Activated T-helper 1 cell treated with anti-CD3 and anti-CD28 coated beads, Interleukin-12 subunit alpha, Interleukin-12 subunit beta, Interleukin-2, Interleukin-4 antibody, amounts not matched to agents 30 ng/mL and 10 ng/mL and 1 ng/mL, durations not matched to agents 14 hours and 24 hours and 36 hours (primary cell): ENCODE measurements around the gene TGM2. TPM values are rescaled to one million over a fixed set of nuclear protein-coding genes. Genes with fewer than 3 reads are reported as not detected.

ENCODE experiments used
- DNase-seq: peaks from one replicate; pipeline ENCODE4 v3.0.0; 2021; ENCODE audit warnings: low spot score
- H3K27ac Mint-ChIP-seq: one replicate; pipeline ENCODE4 v1.8.0; 2021; ENCODE audit warnings: mild to moderate bottlenecking, mixed read lengths
- H3K27me3 Mint-ChIP-seq: one replicate; pipeline ENCODE4 v1.8.0; 2022; ENCODE audit warnings: mild to moderate bottlenecking, moderate library complexity, mixed read lengths; ENCODE audit not compliant: insufficient read depth
- H3K36me3 Mint-ChIP-seq: one replicate; pipeline ENCODE4 v1.8.0; 2021; ENCODE audit warnings: low read depth, mixed read lengths
- H3K4me1 Mint-ChIP-seq: one replicate; pipeline ENCODE4 v1.8.0; 2021; ENCODE audit warnings: low read depth, mixed read lengths
- H3K4me3 Mint-ChIP-seq: one replicate; pipeline ENCODE4 v1.8.0; 2021; ENCODE audit warnings: mild to moderate bottlenecking, moderate library complexity, mixed read lengths
- H3K9me3 Mint-ChIP-seq: one replicate; pipeline ENCODE4 v1.8.0; 2021; ENCODE audit warnings: mixed read lengths
- intact Hi-C: fragments of 100-400 bp; cut with micrococcal nuclease; formaldehyde crosslinking; loops from one replicate; pipeline ENCODE4 v1.15.1; 2024
- total RNA-seq: library from RNA; stranded (reverse); gene quantifications from 2 replicates; pipeline ENCODE4 v1.2.3, GENCODE V29; 2022

Gene TGM2
- total RNA-seq, 1 donor from 2014 or later: not detected

GRCh38 chr20:38195521-38195920 lies 30.5 kb upstream of the TGM2 start:
- H3K27ac Mint-ChIP-seq: no peak overlapping the region
- H3K36me3 Mint-ChIP-seq: no peaks in the 10 kb centered on the region
- DNase-seq: no peak
- intact Hi-C loops: no loop called here
- H3K27me3 Mint-ChIP-seq: no peaks in the 10 kb centered on the region
- H3K4me1 Mint-ChIP-seq: no peaks in the 10 kb centered on the region
- peaks cover 6% of the 10 kb centered on the region for H3K9me3 Mint-ChIP-seq
- H3K4me3 Mint-ChIP-seq: no peak overlapping the region

GRCh38 chr20:38194971-38195504 lies 30.0 kb upstream of the TGM2 start:
- Mint-ChIP-seq H3K4me3 (no peak overlapping the region), H3K9me3 (peaks cover 6% of the 10 kb centered on the region), H3K4me1 (no peaks in the 10 kb centered on the region), H3K27ac (no peak overlapping the region), H3K36me3 (no peaks in the 10 kb centered on the region), H3K27me3 (no peaks in the 10 kb centered on the region)
- no peak for DNase-seq
- intact Hi-C loops: no loop called here

- peaks cover 6% of the 10 kb centered on the region for H3K9me3 Mint-ChIP-seq
- no peaks in the 10 kb centered on the region for H3K4me1 Mint-ChIP-seq
- no peaks in the 10 kb centered on the region for H3K27me3 Mint-ChIP-seq
- H3K4me3 Mint-ChIP-seq: no peak overlapping the region
- DNase-seq: no peak
- no peaks in the 10 kb centered on the region for H3K36me3 Mint-ChIP-seq
- intact Hi-C loops: no loop called here
- H3K27ac Mint-ChIP-seq: no peak overlapping the region
Observed at GRCh38 chr20:38193586-38194105, 28.6 kb upstream of the TGM2 start.

GRCh38 chr20:38192323-38192885 lies 27.3 kb upstream of the TGM2 start:
- intact Hi-C loops: no loop called here
- Mint-ChIP-seq H3K9me3 (peaks cover 6% of the 10 kb centered on the region), H3K4me1 (no peaks in the 10 kb centered on the region), H3K27me3 (no peaks in the 10 kb centered on the region), H3K36me3 (no peaks in the 10 kb centered on the region), H3K27ac (no peak overlapping the region), H3K4me3 (no peak overlapping the region)
- no peak for DNase-seq

GRCh38 chr20:38191654-38192053 lies 26.6 kb upstream of the TGM2 start:
- Mint-ChIP-seq H3K27me3 (peaks cover 1% of the 10 kb centered on the region), H3K27ac (no peak overlapping the region), H3K4me1 (no peaks in the 10 kb centered on the region), H3K4me3 (no peak overlapping the region), H3K36me3 (no peaks in the 10 kb centered on the region), H3K9me3 (peaks cover 6% of the 10 kb centered on the region)
- intact Hi-C loops: no loop called here
- no peak for DNase-seq

GRCh38 chr20:38190936-38191371 lies 25.9 kb upstream of the TGM2 start:
- no peak for DNase-seq
- Mint-ChIP-seq H3K27me3 (peaks cover 6% of the 10 kb centered on the region), H3K27ac (no peak overlapping the region), H3K4me3 (no peak overlapping the region), H3K36me3 (no peaks in the 10 kb centered on the region), H3K4me1 (no peaks in the 10 kb centered on the region), H3K9me3 (peaks cover 6% of the 10 kb centered on the region)
- intact Hi-C loops: no loop called here

GRCh38 chr20:38190166-38190565 lies 25.1 kb upstream of the TGM2 start:
- H3K4me1 Mint-ChIP-seq: no peaks in the 10 kb centered on the region
- no peak overlapping the region for H3K4me3 Mint-ChIP-seq
- H3K27me3 Mint-ChIP-seq: peaks cover 11% of the 10 kb centered on the region
- peaks cover 6% of the 10 kb centered on the region for H3K9me3 Mint-ChIP-seq
- no peak overlapping the region for H3K27ac Mint-ChIP-seq
- DNase-seq: no peak
- intact Hi-C loops: no loop called here
- H3K36me3 Mint-ChIP-seq: no peaks in the 10 kb centered on the region

GRCh38 chr20:38187517-38187916 lies 22.4 kb upstream of the TGM2 start:
- no peak overlapping the region for H3K27ac Mint-ChIP-seq
- no peaks in the 10 kb centered on the region for H3K36me3 Mint-ChIP-seq

GRCh38 chr20:38186788-38187221 lies 21.7 kb upstream of the TGM2 start:
- peaks cover 13% of the 10 kb centered on the region for H3K27me3 Mint-ChIP-seq
- H3K4me1 Mint-ChIP-seq: no peaks in the 10 kb centered on the region
- no peak overlapping the region for H3K4me3 Mint-ChIP-seq
- H3K9me3 Mint-ChIP-seq: no peaks in the 10 kb centered on the region
- no peaks in the 10 kb centered on the region for H3K36me3 Mint-ChIP-seq
- intact Hi-C loops: no loop called here
- H3K27ac Mint-ChIP-seq: no peak overlapping the region
- DNase-seq: no peak

More at GRCh38 chr20:38187517-38187916, 22.4 kb upstream of the TGM2 start:
- Mint-ChIP-seq H3K4me1 (no peaks in the 10 kb centered on the region), H3K4me3 (no peak overlapping the region), H3K27me3 (peaks cover 13% of the 10 kb centered on the region), H3K9me3 (no peaks in the 10 kb centered on the region)
- intact Hi-C loops: no loop called here
- DNase-seq: no peak

- Mint-ChIP-seq H3K9me3 (no peaks in the 10 kb centered on the region), H3K27ac (no peak overlapping the region), H3K4me1 (no peaks in the 10 kb centered on the region), H3K27me3 (peaks cover 13% of the 10 kb centered on the region), H3K36me3 (no peaks in the 10 kb centered on the region), H3K4me3 (no peak overlapping the region)
- intact Hi-C loops: no loop called here
- DNase-seq: no peak
Observed at GRCh38 chr20:38184101-38184500, 19.0 kb upstream of the TGM2 start.

GRCh38 chr20:38181971-38182370 lies 16.9 kb upstream of the TGM2 start:
- no peak for DNase-seq
- Mint-ChIP-seq H3K4me3 (no peak overlapping the region), H3K27ac (no peak overlapping the region), H3K36me3 (no peaks in the 10 kb centered on the region), H3K27me3 (peaks cover 16% of the 10 kb centered on the region), H3K4me1 (no peaks in the 10 kb centered on the region), H3K9me3 (no peaks in the 10 kb centered on the region)
- intact Hi-C loops: no loop called here

- Mint-ChIP-seq H3K27ac (no peak overlapping the region), H3K27me3 (peaks cover 11% of the 10 kb centered on the region), H3K4me3 (no peak overlapping the region), H3K4me1 (no peaks in the 10 kb centered on the region), H3K36me3 (no peaks in the 10 kb centered on the region), H3K9me3 (no peaks in the 10 kb centered on the region)
- intact Hi-C loops: no loop called here
- no peak for DNase-seq
Observed at GRCh38 chr20:38181207-38181801, 16.2 kb upstream of the TGM2 start.

GRCh38 chr20:38180781-38181180 lies 15.7 kb upstream of the TGM2 start:
- H3K4me1 Mint-ChIP-seq: no peaks in the 10 kb centered on the region
- intact Hi-C loops: no loop called here
- no peaks in the 10 kb centered on the region for H3K9me3 Mint-ChIP-seq
- no peak overlapping the region for H3K27ac Mint-ChIP-seq
- H3K36me3 Mint-ChIP-seq: no peaks in the 10 kb centered on the region
- H3K4me3 Mint-ChIP-seq: no peak overlapping the region
- DNase-seq: no peak
- H3K27me3 Mint-ChIP-seq: peaks cover 8% of the 10 kb centered on the region
